ENCODE data around the gene NEU3.

DNA sequence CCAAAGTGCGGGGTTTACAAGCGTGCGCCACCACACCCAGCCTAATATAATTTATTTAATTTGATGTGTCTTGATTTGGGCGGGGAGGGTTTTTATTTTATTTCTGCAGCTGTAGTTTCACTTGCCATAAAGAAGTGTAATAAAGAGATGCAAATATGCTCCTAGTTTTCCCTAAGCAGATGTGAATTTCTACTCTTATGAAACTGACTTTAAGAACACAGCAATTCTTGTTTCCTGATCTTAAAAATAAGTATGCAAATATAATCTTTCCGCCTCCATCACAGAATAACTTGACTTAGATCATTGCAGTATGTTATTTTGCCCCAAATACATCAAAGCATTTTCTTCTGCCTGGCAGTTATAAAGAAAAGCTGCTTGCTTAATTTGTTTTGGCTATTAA, 35.3 kb upstream of the NEU3 start:
- no peak for TF ChIP-seq POLR2A (IDR thresholded peaks at IDR 0.05)
- TF ChIP-seq, protein P1, sequence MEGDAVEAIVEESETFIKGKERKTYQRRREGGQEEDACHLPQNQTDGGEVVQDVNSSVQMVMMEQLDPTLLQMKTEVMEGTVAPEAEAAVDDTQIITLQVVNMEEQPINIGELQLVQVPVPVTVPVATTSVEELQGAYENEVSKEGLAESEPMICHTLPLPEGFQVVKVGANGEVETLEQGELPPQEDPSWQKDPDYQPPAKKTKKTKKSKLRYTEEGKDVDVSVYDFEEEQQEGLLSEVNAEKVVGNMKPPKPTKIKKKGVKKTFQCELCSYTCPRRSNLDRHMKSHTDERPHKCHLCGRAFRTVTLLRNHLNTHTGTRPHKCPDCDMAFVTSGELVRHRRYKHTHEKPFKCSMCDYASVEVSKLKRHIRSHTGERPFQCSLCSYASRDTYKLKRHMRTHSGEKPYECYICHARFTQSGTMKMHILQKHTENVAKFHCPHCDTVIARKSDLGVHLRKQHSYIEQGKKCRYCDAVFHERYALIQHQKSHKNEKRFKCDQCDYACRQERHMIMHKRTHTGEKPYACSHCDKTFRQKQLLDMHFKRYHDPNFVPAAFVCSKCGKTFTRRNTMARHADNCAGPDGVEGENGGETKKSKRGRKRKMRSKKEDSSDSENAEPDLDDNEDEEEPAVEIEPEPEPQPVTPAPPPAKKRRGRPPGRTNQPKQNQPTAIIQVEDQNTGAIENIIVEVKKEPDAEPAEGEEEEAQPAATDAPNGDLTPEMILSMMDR (IDR thresholded peaks at IDR 0.05), result no peak
